Liver (tissue), 9 donors: ENCODE data around the gene KRTAP10-5. TPM values are rescaled to one million over a fixed set of nuclear protein-coding genes. Genes with fewer than 3 reads are reported as not detected.
"Not testable (repeated sequence)": the region's sequence is repeated elsewhere in the genome, so short reads cannot be mapped to it uniquely, and the experiment has no call there.

Source experiments
- DNase-seq: peaks from one replicate; pipeline ENCODE4 v3.0.0-alpha.2; 2017; ENCODE audit warnings: low spot score
- H3K27ac ChIP-seq, 2 donors: one replicate each; pipeline ENCODE4 v1.7.0; 2013; ENCODE audit warnings: inconsistent platforms in 2 of 2, low read length in 2 of 2, control low read depth in 1 of 2, low read depth in 1 of 2, mild to moderate bottlenecking in 1 of 2
- H3K27me3 ChIP-seq, 4 donors: one replicate each; pipeline versions ENCODE4 v1.6.1 to v1.7.0; 2013; ENCODE audit warnings: low read length in 3 of 4, inconsistent platforms in 1 of 4, mild to moderate bottlenecking in 1 of 4, moderate library complexity in 1 of 4; ENCODE audit not compliant: control insufficient read depth in 4 of 4, insufficient read depth in 4 of 4
- H3K36me3 ChIP-seq, 4 donors: one replicate each; pipeline versions ENCODE4 v1.6.1 to v1.7.0; 2013; ENCODE audit warnings: low read length in 3 of 4, mild to moderate bottlenecking in 3 of 4, low read depth in 1 of 4, moderate library complexity in 1 of 4; ENCODE audit not compliant: control insufficient read depth in 4 of 4, insufficient read depth in 3 of 4
- H3K4me1 ChIP-seq, 4 donors: one replicate each; pipeline versions ENCODE4 v1.6.1 to v1.7.0; 2013; ENCODE audit warnings: low read length in 3 of 4, mild to moderate bottlenecking in 3 of 4, moderate library complexity in 1 of 4; ENCODE audit not compliant: control insufficient read depth in 4 of 4, insufficient read depth in 4 of 4
- H3K4me3 ChIP-seq, 3 donors: one replicate each; pipeline versions ENCODE4 v1.6.1 to v1.7.0; 2013; ENCODE audit warnings: low read length in 3 of 3, control low read depth in 1 of 3, low read depth in 1 of 3, mild to moderate bottlenecking in 1 of 3
- H3K9ac ChIP-seq, 2 donors: one replicate each; pipeline ENCODE4 v1.7.0; 2013; ENCODE audit warnings: low read length in 2 of 2, mild to moderate bottlenecking in 2 of 2, moderate library complexity in 2 of 2, control low read depth in 1 of 2, low read depth in 1 of 2
- H3K9me3 ChIP-seq, 4 donors: one replicate each; pipeline versions ENCODE4 v1.6.1 to v1.7.0; 2013; ENCODE audit warnings: low read length in 3 of 4; ENCODE audit not compliant: control insufficient read depth in 4 of 4
- CTCF ChIP-seq: fragments of 150-350 bp; IDR thresholded peaks from 2 replicates; pipeline ENCODE4 v1.5.1; 2017; ENCODE audit warnings: improper control_type of control experiment, low read depth, low read length; ENCODE audit not compliant: missing input control
- FOXA2 ChIP-seq: IDR thresholded peaks from 2 replicates; pipeline ENCODE4 v1.6.1; 2016; ENCODE audit warnings: antibody characterized with exemption
- GABPA ChIP-seq, 2 donors: IDR thresholded peaks in 1 of 2; conservative IDR thresholded peaks in 1 of 2; 2 replicates each; pipeline ENCODE4 v1.6.1; 2016; ENCODE audit warnings: antibody characterized with exemption in 2 of 2, mild to moderate bottlenecking in 1 of 2, moderate library complexity in 1 of 2
- HNF4A ChIP-seq, 2 donors: conservative IDR thresholded peaks; 2 replicates each; pipeline ENCODE4 v1.6.1; 2016; ENCODE audit warnings: antibody characterized with exemption in 2 of 2, mild to moderate bottlenecking in 2 of 2
- MAX ChIP-seq: IDR thresholded peaks from 2 replicates; pipeline ENCODE4 v1.6.1; 2016; ENCODE audit warnings: antibody characterized with exemption
- NR2F2 ChIP-seq: IDR thresholded peaks from 2 replicates; pipeline ENCODE4 v1.6.1; 2016; ENCODE audit warnings: antibody characterized with exemption
- RAD21 ChIP-seq, 2 donors: IDR thresholded peaks; 2 replicates each; pipeline ENCODE4 v1.6.1; 2016; ENCODE audit warnings: antibody characterized with exemption in 2 of 2, mild to moderate bottlenecking in 2 of 2
- REST ChIP-seq: IDR thresholded peaks from 2 replicates; pipeline ENCODE4 v1.6.1; 2016; ENCODE audit warnings: antibody characterized with exemption, mild to moderate bottlenecking
- RXRA ChIP-seq, 2 donors: IDR thresholded peaks; 2 replicates each; pipeline ENCODE4 v1.6.1; 2017 to 2018; ENCODE audit warnings: antibody characterized with exemption in 2 of 2, mild to moderate bottlenecking in 1 of 2
- SP1 ChIP-seq: IDR thresholded peaks from 2 replicates; pipeline ENCODE4 v1.6.1; 2018; ENCODE audit warnings: antibody characterized with exemption, mild to moderate bottlenecking
- YY1 ChIP-seq: IDR thresholded peaks from 2 replicates; pipeline ENCODE4 v1.6.1; 2016; ENCODE audit warnings: antibody characterized with exemption, mild to moderate bottlenecking
- ZBTB33 ChIP-seq: IDR thresholded peaks from 2 replicates; pipeline ENCODE4 v1.6.1; 2016; ENCODE audit warnings: antibody characterized with exemption
- WGBS: extraction: QIAGEN DNeasy Blood & Tissue Kit; methylation state at CpG from one replicate; pipeline ENCODE4 v1.1.7; 2013; 5-methylcytosine and 5-hydroxymethylcytosine counted together
- polyA plus RNA-seq, 2 donors: library from polyadenylated mRNA; stranded (reverse) in 1 of 2; unstranded in 1 of 2; fragments of 200-250 nt in 1 of 2; fragments of >200 nt in 1 of 2; fragmentation: Nextera tagmentation in 1 of 2; extraction: Ambion mirVana in 1 of 2; gene quantifications; one replicate each; pipeline versions ENCODE4 v1.2.1 to v1.2.3, GENCODE V29; 2013 to 2015
- total RNA-seq, 2 donors: library from RNA; depleted of rRNA; stranded (reverse); fragments of >200 nt; gene quantifications; one replicate each; pipeline ENCODE4 v1.2.3, GENCODE V29; 2014
- donor health status: healthy.
- donor health status: healthy.
- donor health status: healthy.
- donor health status: healthy.
- donor health status: healthy.

The KRTAP10-5 gene
- total and polyA plus RNA-seq, 4 donors: not detected

GRCh38 chr21:44558329-44558675, 22.1 kb downstream of the KRTAP10-5 start:
- not testable (repeated sequence) for H3K9me3 ChIP-seq, H3K27me3 ChIP-seq, DNase-seq, H3K27ac ChIP-seq, H3K36me3 ChIP-seq, H3K4me1 ChIP-seq, H3K9ac ChIP-seq, H3K4me3 ChIP-seq
- WGBS: 77% methylated on average over 10 of the region's 10 CpGs

GRCh38 chr21:44557491-44558328, 22.7 kb downstream of the KRTAP10-5 start:
- TF ChIP-seq ZBTB33 (no peak), SP1 (no peak), RXRA (IDR thresholded peaks at IDR 0.05) (no peak), CTCF (no peak), REST (no peak), RAD21 (IDR thresholded peaks at IDR 0.05) (no peak), MAX (no peak), HNF4A (conservative IDR thresholded peaks at IDR 0.05) (no peak), FOXA2 (no peak), GABPA (IDR thresholded peaks at IDR 0.05 in 1 of 2, conservative IDR thresholded peaks at IDR 0.05 in 1 of 2) (no peak), YY1 (no peak), NR2F2 (no peak)
- 50% methylated on average over 30 of the region's 30 CpGs for WGBS
- Histone ChIP-seq H3K4me3 (no peak overlapping the region), H3K9me3 (no peaks in the 10 kb centered on the region), H3K36me3 (no peaks in the 10 kb centered on the region), H3K9ac (no peak overlapping the region), H3K27me3 (no peaks in the 10 kb centered on the region), H3K27ac (no peak overlapping the region), H3K4me1 (peaks cover 0 to 4% (median 0%) of the 10 kb centered on the region in 4 donors)
- DNase-seq: peak; percentile 31
